ENCODE data around the gene BLM. TPM values are rescaled to one million over a fixed set of nuclear protein-coding genes. Genes with fewer than 3 reads are reported as not detected.

The BLM gene
- total and polyA plus RNA-seq, 2 of the 8 experiments (the other 6 are each of a cell fraction or from before 2014, with no cell fraction given), result 15.2 to 46.7 TPM

GRCh38 chr15:90698629-90699028, 18.5 kb upstream of the BLM start (continued):
- TF ChIP-seq FOSL1 (IDR thresholded peaks at IDR 0.05; ENCODE audit: insufficient read depth, low read depth, low read length) (no peak), POLR2A (IDR thresholded peaks at IDR 0.05; ENCODE audit: control extremely low read depth in 1 of 2, low read depth in 2 of 2, low read length in 2 of 2) (no peak), KDM5A (IDR thresholded peaks at IDR 0.05; ENCODE audit: low read length) (no peak), CBX5 (IDR thresholded peaks at IDR 0.05; ENCODE audit: low read depth, low read length) (no peak), RAD21 (IDR thresholded peaks at IDR 0.05 in 1 of 2, conservative IDR thresholded peaks at IDR 0.05 in 1 of 2; ENCODE audit: low read depth in 2 of 2, low read length in 2 of 2) (no peak)

Data from H1 (cell line).